IMR-90 (cell line): ENCODE results near the gene RYR3.
"Not testable (repeated sequence)": the region's sequence is repeated elsewhere in the genome, so short reads cannot be mapped to it uniquely, and the experiment has no call there.

Experiments used
- BHLHE40 ChIP-seq: fragments of 150-350 bp; IDR thresholded peaks from 2 replicates; pipeline ENCODE4 v1.6.1; 2016; ENCODE audit warnings: mild to moderate bottlenecking, low read depth, low read length
- CEBPB ChIP-seq: IDR thresholded peaks from 2 replicates; pipeline ENCODE4 v1.6.1; 2012; ENCODE audit warnings: low read depth, low read length, improper control_type of control experiment
- POLR2A ChIP-seq: IDR thresholded peaks from 2 replicates; pipeline ENCODE4 v1.6.1; 2012; ENCODE audit warnings: mild to moderate bottlenecking, low read depth, low read length
- TF ChIP-seq, protein P1 (sequence below): fragments of 150-350 bp; IDR thresholded peaks from 2 replicates; pipeline ENCODE4 v1.6.1; 2016; ENCODE audit warnings: low read depth, mild to moderate bottlenecking, low read length, moderate library complexity, borderline replicate concordance
- TF ChIP-seq, protein P2 (sequence below): conservative IDR thresholded peaks from 2 replicates; pipeline ENCODE4 v1.5.1; 2012; ENCODE audit warnings: mild to moderate bottlenecking, low read depth, low read length, improper control_type of control experiment

DNA sequence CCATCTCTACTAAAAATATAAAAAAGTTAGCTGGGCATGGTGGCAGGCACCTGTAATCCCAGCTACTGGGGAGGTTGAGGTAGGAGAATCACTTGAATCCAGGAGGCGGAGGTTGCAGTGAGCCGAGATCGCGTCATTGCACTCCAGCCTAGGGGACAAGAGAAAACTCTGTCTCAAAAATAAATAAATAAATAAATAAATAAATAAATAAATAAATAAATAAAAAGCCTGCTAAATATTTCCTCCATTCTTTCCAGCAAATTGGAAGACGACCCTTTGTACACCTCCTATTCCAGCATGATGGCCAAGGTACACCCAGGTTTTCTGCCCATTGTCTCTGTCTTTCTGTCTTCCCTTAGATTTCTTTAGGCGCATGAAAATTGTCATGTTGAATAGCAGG is 508.7 kb downstream of the RYR3 start:
- not testable (repeated sequence) for TF ChIP-seq BHLHE40, POLR2A, CEBPB
- TF ChIP-seq, protein P1, sequence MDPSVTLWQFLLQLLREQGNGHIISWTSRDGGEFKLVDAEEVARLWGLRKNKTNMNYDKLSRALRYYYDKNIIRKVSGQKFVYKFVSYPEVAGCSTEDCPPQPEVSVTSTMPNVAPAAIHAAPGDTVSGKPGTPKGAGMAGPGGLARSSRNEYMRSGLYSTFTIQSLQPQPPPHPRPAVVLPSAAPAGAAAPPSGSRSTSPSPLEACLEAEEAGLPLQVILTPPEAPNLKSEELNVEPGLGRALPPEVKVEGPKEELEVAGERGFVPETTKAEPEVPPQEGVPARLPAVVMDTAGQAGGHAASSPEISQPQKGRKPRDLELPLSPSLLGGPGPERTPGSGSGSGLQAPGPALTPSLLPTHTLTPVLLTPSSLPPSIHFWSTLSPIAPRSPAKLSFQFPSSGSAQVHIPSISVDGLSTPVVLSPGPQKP = not testable (repeated sequence)
- TF ChIP-seq, protein P2, sequence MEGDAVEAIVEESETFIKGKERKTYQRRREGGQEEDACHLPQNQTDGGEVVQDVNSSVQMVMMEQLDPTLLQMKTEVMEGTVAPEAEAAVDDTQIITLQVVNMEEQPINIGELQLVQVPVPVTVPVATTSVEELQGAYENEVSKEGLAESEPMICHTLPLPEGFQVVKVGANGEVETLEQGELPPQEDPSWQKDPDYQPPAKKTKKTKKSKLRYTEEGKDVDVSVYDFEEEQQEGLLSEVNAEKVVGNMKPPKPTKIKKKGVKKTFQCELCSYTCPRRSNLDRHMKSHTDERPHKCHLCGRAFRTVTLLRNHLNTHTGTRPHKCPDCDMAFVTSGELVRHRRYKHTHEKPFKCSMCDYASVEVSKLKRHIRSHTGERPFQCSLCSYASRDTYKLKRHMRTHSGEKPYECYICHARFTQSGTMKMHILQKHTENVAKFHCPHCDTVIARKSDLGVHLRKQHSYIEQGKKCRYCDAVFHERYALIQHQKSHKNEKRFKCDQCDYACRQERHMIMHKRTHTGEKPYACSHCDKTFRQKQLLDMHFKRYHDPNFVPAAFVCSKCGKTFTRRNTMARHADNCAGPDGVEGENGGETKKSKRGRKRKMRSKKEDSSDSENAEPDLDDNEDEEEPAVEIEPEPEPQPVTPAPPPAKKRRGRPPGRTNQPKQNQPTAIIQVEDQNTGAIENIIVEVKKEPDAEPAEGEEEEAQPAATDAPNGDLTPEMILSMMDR = not testable (repeated sequence)
